GM21619 (cell line): ENCODE data around the gene ARFRP1.

Experiments used
- ATAC-seq: cut with Tn5 transposase; IDR thresholded peaks from one replicate; pipeline ENCODE4 v1.9.1; 2021; ENCODE audit not compliant: unreplicated experiment

ARFRP1 gene

GRCh38 chr20:63707558-63708300 lies at the start of gene ARFRP1, which contains the start of gene ZGPAT:
Gene ARFRP1 (minus strand): TSS chr20:63707976. CDS start chr20:63707091, 885 bp downstream.
Gene ZGPAT (plus strand): TSS chr20:63708039. CDS start chr20:63708581, 542 bp downstream.
- ATAC-seq = peak; percentile 59

- no peak for ATAC-seq
Observed at GRCh38 chr20:63756648-63756991, 48.8 kb upstream of the ARFRP1 start.

GRCh38 chr20:63755933-63756647 lies 48.3 kb upstream of the ARFRP1 start:
- ATAC-seq = no peak

- ATAC-seq = no peak
Observed at GRCh38 chr20:63754008-63754407, 46.2 kb upstream of the ARFRP1 start.

- ATAC-seq = no peak
Observed at GRCh38 chr20:63753381-63753780, 45.6 kb upstream of the ARFRP1 start.

GRCh38 chr20:63752411-63753101 lies 44.8 kb upstream of the ARFRP1 start:
- no peak for ATAC-seq

- ATAC-seq = no peak
Observed at GRCh38 chr20:63751471-63752271, 43.9 kb upstream of the ARFRP1 start.

GRCh38 chr20:63750807-63751470 lies 43.2 kb upstream of the ARFRP1 start:
- no peak for ATAC-seq

GRCh38 chr20:63749597-63750508 lies 42.1 kb upstream of the ARFRP1 start:
- no peak for ATAC-seq

GRCh38 chr20:63748934-63749270 lies 41.1 kb upstream of the ARFRP1 start:
- no peak for ATAC-seq

GRCh38 chr20:63748070-63748933 lies 40.5 kb upstream of the ARFRP1 start:
- ATAC-seq = no peak

GRCh38 chr20:63747622-63748069 lies 39.9 kb upstream of the ARFRP1 start:
- ATAC-seq = no peak

- ATAC-seq = no peak
Observed at GRCh38 chr20:63746751-63747315, 39.1 kb upstream of the ARFRP1 start.

GRCh38 chr20:63745961-63746731 lies 38.4 kb upstream of the ARFRP1 start:
- ATAC-seq = no peak

GRCh38 chr20:63745424-63745805 lies 37.6 kb upstream of the ARFRP1 start:
- ATAC-seq = no peak

GRCh38 chr20:63744574-63745423 lies 37.0 kb upstream of the ARFRP1 start:
- no peak for ATAC-seq

- ATAC-seq = no peak
Observed at GRCh38 chr20:63744158-63744557, 36.4 kb upstream of the ARFRP1 start.
